Astrocyte of the cerebellum (primary cell): Measurements from ENCODE around the gene TMTC2.

ENCODE experiments used
- DNase-seq: peaks from one replicate; pipeline ENCODE4 v3.0.0-alpha.2; 2011; ENCODE audit warnings: low read depth
- H3K4me3 ChIP-seq: 2 replicates; pipeline ENCODE4 v1.5.1; 2011; ENCODE audit warnings: mild to moderate bottlenecking, low read depth, low read length, moderate library complexity
- in situ Hi-C: cut with HindIII; loops from 2 replicates; pipeline ENCODE4 v1.10.0; 2017; ENCODE audit warnings: low sequenced_read_pairs
- TF ChIP-seq, protein P1 (sequence below): IDR thresholded peaks from 2 replicates; pipeline ENCODE4 v1.5.1; 2012; ENCODE audit warnings: low read length, low read depth, moderate library complexity, mild to moderate bottlenecking; ENCODE audit errors: missing control alignments

The TMTC2 gene

DNA sequence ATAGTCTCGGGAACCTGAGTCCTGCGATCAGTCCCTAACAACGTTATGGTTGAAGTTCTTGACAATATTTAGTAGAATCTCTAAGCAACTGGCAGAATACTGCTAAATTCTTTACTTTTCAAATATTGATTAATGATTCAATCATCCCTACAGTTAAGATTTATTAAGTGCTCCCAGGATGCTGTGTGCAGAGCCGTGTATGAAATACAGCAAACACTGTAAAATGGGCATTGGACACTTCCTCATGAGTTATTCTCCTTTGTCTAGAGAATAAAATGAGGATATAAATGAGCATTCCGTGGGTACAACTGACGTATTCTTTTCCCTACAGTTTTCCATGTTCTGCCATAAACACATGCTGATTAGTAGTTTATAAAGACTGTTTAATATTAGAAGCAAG is 372.4 kb downstream of the TMTC2 start:
- H3K4me3 ChIP-seq, result no peak overlapping the region
- TF ChIP-seq, protein P1, sequence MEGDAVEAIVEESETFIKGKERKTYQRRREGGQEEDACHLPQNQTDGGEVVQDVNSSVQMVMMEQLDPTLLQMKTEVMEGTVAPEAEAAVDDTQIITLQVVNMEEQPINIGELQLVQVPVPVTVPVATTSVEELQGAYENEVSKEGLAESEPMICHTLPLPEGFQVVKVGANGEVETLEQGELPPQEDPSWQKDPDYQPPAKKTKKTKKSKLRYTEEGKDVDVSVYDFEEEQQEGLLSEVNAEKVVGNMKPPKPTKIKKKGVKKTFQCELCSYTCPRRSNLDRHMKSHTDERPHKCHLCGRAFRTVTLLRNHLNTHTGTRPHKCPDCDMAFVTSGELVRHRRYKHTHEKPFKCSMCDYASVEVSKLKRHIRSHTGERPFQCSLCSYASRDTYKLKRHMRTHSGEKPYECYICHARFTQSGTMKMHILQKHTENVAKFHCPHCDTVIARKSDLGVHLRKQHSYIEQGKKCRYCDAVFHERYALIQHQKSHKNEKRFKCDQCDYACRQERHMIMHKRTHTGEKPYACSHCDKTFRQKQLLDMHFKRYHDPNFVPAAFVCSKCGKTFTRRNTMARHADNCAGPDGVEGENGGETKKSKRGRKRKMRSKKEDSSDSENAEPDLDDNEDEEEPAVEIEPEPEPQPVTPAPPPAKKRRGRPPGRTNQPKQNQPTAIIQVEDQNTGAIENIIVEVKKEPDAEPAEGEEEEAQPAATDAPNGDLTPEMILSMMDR, result no peak
- in situ Hi-C loops, result no loop called here
- no peak for DNase-seq

DNA sequence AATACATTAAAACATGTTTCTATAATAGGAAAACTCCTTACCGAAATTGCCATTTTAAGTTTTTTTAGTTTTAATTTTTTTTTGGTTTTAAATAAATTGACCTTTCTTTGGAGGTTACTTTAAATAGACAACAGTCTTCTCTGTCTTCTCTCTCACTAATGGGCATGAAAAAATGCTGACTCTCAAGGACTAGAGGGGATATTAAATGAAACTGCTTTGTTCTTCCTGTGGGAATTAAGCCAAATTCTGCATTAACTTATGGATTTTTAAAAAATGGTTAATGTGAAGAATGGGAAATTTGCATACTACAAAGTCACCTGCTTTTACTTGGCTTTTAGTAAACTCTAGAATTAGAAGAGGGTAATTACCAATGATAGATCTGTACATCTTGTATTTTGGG is 378.9 kb downstream of the TMTC2 start:
- no peak for DNase-seq
- in situ Hi-C loops, result no loop called here
- no peak overlapping the region for H3K4me3 ChIP-seq
- TF ChIP-seq, protein P1, result no peak

DNA sequence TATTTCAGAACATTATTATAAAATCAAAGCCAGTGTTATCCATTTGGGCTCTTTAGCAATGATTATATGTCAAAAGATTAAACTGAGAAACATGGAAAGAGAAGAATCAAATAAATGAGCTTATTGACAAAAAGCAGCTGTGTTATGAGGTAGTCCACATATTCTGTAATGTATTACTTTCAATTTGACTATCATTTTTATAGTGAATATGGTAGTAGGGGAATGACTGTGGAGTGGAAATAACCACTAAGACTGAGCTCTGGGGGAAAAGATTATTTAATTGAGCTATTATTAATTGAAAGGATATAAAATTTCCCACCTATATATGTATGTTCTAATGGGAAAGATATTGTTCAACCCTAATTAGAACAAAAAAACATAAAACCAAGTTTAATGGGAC is 381.3 kb downstream of the TMTC2 start:
- no peak overlapping the region for H3K4me3 ChIP-seq
- TF ChIP-seq, protein P1, result no peak
- in situ Hi-C loops, result no loop called here
- no peak for DNase-seq

DNA sequence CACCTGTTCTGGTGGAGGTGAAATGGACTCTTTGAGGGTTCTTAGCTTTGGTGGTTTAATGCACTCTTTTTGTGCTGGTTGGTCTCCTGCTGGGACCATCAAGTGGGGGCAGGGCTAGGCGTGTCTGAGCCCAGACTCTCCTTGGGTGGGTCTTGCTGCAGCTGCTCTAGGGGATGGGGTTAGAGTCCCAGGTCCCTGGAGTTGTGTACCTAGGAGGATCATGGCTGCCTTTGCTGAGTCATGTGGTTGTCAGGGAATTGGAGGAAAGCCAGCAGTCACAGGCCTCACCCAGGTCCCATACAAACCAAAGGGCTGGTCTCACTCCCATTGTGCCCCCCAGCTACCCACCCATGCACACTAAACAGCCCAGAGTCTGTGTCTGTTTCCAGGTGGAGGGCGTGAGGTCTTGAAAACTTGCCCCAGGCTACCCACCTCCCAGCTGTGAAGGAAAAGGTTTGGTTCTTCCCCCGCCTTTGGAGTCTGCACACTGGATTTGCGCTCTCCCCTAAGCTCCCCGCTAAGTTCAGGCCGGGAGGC is 387.7 kb downstream of the TMTC2 start:
- TF ChIP-seq, protein P1, result no peak
- no peak for DNase-seq
- H3K4me3 ChIP-seq, result no peak overlapping the region
- in situ Hi-C loops, result no loop called here

DNA sequence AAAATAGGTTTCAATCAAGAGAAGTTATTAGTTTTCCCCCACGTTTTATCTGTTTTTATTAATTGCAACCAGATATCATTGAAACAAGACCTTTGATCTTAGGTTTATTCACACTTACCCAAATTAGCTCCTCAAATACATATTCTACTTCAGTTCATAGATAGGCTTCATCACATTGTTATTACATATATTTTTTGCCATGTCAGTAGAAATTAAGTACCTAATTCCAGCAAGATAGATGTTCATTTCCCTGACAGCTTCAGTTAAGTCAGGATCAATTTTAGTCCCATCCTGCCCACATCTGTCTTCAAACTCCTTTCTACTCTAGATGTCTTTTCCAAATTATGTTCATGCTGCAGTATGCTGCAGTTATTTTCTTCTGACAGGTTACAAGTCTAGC is 388.8 kb downstream of the TMTC2 start:
- TF ChIP-seq, protein P1, result no peak
- DNase-seq, result no peak
- in situ Hi-C loops, result no loop called here
- H3K4me3 ChIP-seq, result no peak overlapping the region

DNA sequence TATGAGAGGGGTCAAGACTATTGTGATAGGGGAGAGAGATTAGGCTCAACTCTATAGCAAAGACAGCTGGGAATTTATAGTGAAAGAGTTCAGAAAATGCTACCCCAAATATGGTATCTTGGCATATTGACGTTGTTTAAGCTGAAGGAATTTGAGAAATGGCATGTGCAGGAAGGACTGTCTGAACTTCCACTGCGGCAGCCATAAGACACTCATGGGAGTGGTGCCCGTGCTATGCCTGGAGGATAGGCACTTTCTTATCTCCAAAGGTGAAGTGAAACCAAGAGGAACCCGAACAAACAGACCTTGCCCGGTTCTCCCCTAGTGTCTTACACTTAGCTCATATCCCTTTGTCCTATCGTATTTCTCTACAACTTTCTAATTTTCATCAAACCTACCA is 390.3 kb downstream of the TMTC2 start:
- TF ChIP-seq, protein P1, result no peak
- DNase-seq, result no peak
- H3K4me3 ChIP-seq, result no peak overlapping the region
- in situ Hi-C loops, result no loop called here

DNA sequence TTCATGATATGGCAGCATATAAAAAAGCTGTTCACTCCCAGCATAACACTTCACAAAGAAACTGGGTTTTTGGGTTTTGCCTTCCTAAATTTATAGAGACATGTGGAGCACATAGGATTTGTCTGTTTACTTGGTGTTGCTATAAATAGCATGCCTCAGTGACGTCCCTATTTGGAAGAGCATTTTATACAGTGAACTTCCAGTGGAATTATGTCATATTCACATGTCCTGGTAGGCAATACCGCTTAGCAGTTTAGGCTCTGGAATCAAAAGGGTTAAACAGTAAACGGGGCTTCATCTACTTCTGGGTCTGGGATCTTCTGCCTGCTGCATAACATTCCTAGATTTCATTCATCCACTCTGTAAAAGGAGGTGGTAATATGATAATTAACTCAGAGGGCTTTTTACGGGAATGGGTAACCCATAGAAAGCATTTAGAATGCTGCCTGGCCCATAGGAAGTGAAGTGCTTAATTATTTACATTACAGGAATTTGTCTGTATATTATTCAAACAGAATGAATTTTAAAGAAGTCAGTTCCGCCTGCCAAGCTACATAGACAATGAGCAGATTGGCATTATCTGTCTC is 396.1 kb downstream of the TMTC2 start:
- TF ChIP-seq, protein P1, result no peak
- in situ Hi-C loops, result no loop called here
- H3K4me3 ChIP-seq, result no peak overlapping the region
- DNase-seq, result no peak
